Chondrocyte (in vitro differentiated cells): ENCODE results near the gene CLASP1. TPM values are rescaled to one million over a fixed set of nuclear protein-coding genes. Genes with fewer than 3 reads are reported as not detected.

Experiments
- DNase-seq: peaks from one replicate; pipeline ENCODE4 v3.0.0; 2021; ENCODE audit warnings: mixed read lengths, low spot score
- H3K27ac Mint-ChIP-seq: one replicate; pipeline ENCODE4 v1.8.0; 2021; ENCODE audit warnings: mild to moderate bottlenecking, moderate library complexity, mixed read lengths; ENCODE audit not compliant: unreplicated experiment
- H3K27me3 Mint-ChIP-seq: 2 replicates; pipeline ENCODE4 v1.8.0; 2021; ENCODE audit warnings: low read depth, mixed read lengths
- H3K36me3 Mint-ChIP-seq: 2 replicates; pipeline ENCODE4 v1.8.0; 2021; ENCODE audit warnings: low read depth, mixed read lengths
- H3K4me1 Mint-ChIP-seq: 2 replicates; pipeline ENCODE4 v1.8.0; 2021; ENCODE audit warnings: low read depth, mild to moderate bottlenecking, mixed read lengths
- H3K4me3 Mint-ChIP-seq: one replicate; pipeline ENCODE4 v1.8.0; 2021; ENCODE audit warnings: mild to moderate bottlenecking, moderate library complexity, mixed read lengths; ENCODE audit not compliant: unreplicated experiment
- H3K9me3 Mint-ChIP-seq: 2 replicates; pipeline ENCODE4 v1.8.0; 2021; ENCODE audit warnings: low read depth, mixed read lengths
- total RNA-seq: library from RNA; stranded (reverse); gene quantifications from 3 replicates; pipeline ENCODE4 v1.2.1, GENCODE V29; 2021
- TF ChIP-seq, protein P1 (sequence below): fragments of 200-600 bp; sonication (generic); IDR thresholded peaks from 2 replicates; pipeline ENCODE4 v1.5.0; 2021; ENCODE audit warnings: antibody characterized with exemption, mild to moderate bottlenecking, moderate library complexity

CLASP1 gene
- total RNA-seq, 1 donor from 2014 or later = 56.0 TPM

GRCh38 chr2:121355488-121355887 lies 293.8 kb downstream of the CLASP1 start:
- no peak for DNase-seq

DNA sequence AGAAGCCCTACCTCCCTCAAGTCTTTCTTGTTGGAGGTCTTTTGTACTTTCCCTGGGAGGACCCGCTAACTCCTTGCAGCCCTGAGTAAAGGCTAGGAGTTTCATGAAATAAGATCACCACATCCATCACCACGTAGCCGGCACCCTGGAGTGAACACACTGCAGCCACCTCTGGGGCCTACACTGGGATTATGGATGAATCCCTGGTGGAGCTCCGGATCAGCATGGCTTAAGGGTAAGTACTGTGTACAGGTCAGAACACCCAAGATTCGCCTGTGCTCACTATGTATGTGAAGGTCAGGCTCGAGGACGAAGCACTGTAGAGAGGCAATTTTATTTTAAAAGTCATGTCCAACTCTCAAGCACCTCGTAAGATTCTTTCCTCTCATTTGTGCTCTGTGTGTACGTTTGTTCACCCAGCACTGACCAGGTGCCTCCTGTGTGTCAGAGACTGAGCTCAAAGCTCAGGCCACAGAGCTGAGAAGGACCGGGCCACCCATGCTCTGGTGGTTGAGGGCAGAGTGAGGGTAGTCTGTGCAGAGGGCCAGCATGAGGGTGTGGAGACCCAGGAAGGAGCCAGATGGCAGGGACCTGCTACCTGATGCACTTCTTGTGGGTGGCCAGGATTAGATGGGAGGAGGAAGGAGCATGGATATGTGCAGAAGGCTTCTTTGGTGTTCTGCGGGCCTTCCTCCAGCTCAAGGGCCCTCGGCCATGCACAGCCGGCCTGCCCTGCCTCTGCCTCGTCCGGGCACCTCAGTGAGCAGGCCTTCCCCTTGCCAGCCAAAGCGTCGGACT lies 297.5 kb downstream of the CLASP1 start:
- Mint-ChIP-seq H3K4me3 (no peak overlapping the region), H3K27ac (no peak overlapping the region), H3K4me1 (peaks cover 3% of the 10 kb centered on the region), H3K9me3 (no peaks in the 10 kb centered on the region), H3K27me3 (no peaks in the 10 kb centered on the region), H3K36me3 (peaks cover 26% of the 10 kb centered on the region)
- TF ChIP-seq, protein P1, sequence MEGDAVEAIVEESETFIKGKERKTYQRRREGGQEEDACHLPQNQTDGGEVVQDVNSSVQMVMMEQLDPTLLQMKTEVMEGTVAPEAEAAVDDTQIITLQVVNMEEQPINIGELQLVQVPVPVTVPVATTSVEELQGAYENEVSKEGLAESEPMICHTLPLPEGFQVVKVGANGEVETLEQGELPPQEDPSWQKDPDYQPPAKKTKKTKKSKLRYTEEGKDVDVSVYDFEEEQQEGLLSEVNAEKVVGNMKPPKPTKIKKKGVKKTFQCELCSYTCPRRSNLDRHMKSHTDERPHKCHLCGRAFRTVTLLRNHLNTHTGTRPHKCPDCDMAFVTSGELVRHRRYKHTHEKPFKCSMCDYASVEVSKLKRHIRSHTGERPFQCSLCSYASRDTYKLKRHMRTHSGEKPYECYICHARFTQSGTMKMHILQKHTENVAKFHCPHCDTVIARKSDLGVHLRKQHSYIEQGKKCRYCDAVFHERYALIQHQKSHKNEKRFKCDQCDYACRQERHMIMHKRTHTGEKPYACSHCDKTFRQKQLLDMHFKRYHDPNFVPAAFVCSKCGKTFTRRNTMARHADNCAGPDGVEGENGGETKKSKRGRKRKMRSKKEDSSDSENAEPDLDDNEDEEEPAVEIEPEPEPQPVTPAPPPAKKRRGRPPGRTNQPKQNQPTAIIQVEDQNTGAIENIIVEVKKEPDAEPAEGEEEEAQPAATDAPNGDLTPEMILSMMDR = no peak
- DNase-seq = no peak

More at GRCh38 chr2:121355488-121355887, 293.8 kb downstream of the CLASP1 start:
- peaks cover 10% of the 10 kb centered on the region for H3K36me3 Mint-ChIP-seq
- H3K27me3 Mint-ChIP-seq = no peaks in the 10 kb centered on the region
- H3K9me3 Mint-ChIP-seq = no peaks in the 10 kb centered on the region
- no peak overlapping the region for H3K4me3 Mint-ChIP-seq
- TF ChIP-seq, protein P1 = no peak
- peaks cover 13% of the 10 kb centered on the region for H3K4me1 Mint-ChIP-seq
- H3K27ac Mint-ChIP-seq = no peak overlapping the region

GRCh38 chr2:121350890-121351289 lies 298.4 kb downstream of the CLASP1 start:
- Mint-ChIP-seq H3K27me3 (no peaks in the 10 kb centered on the region), H3K27ac (no peak overlapping the region), H3K4me3 (no peak overlapping the region), H3K36me3 (peaks cover 31% of the 10 kb centered on the region), H3K4me1 (peaks cover 1% of the 10 kb centered on the region), H3K9me3 (no peaks in the 10 kb centered on the region)
- DNase-seq = no peak
- TF ChIP-seq, protein P1 = no peak

GRCh38 chr2:121350402-121350775 lies 298.9 kb downstream of the CLASP1 start:
- H3K9me3 Mint-ChIP-seq = no peaks in the 10 kb centered on the region
- no peak overlapping the region for H3K4me3 Mint-ChIP-seq
- TF ChIP-seq, protein P1 = no peak
- H3K27ac Mint-ChIP-seq = no peak overlapping the region
- H3K4me1 Mint-ChIP-seq = no peaks in the 10 kb centered on the region
- H3K27me3 Mint-ChIP-seq = no peaks in the 10 kb centered on the region
- peaks cover 30% of the 10 kb centered on the region for H3K36me3 Mint-ChIP-seq
- no peak for DNase-seq

DNA sequence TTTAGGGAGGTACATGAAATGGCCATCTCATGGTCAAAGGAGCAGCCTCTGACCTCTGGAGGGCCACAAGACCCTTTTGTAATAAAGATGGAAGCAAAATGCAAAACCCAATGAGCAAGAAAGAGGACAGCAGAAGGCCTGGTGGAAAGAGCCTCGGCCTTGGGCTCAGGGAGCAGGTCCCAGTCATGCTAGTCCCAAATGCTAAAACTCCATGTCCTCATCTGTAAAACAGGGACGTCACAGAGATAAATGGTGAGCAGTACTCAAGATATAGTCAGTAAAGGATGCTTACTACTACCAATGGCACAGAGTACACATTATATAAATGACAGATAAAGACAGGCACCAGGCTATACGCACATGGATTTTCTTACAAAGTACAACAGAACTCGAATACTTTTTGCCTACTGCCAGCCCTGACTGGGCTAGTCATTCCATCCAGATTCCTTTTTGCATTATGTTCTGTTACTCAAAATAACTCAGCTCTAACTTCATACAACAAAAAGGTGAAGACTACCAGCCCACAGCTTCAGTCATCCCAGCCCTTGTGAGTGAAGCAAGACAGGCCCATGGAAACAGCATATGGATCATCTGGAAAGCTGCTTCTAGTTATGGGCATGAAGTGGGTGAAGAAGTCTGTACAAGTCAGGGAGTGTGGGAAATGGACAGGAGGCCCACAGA lies 299.4 kb downstream of the CLASP1 start:
- Mint-ChIP-seq H3K4me3 (no peak overlapping the region), H3K27me3 (no peaks in the 10 kb centered on the region), H3K9me3 (no peaks in the 10 kb centered on the region), H3K27ac (no peak overlapping the region), H3K36me3 (peaks cover 30% of the 10 kb centered on the region), H3K4me1 (no peaks in the 10 kb centered on the region)
- no peak for DNase-seq
- TF ChIP-seq, protein P1 = no peak
